ENCODE data around the gene USP12. TPM values are rescaled to one million over a fixed set of nuclear protein-coding genes. Genes with fewer than 3 reads are reported as not detected.

USP12 gene
- total RNA-seq, 2 donors from 2014 or later: 22.6 to 40.5 TPM

- no peaks in the 10 kb centered on the region for H3K36me3 ChIP-seq
- TF ChIP-seq CTCF (IDR thresholded peaks at IDR 0.05): no peak
- no peaks in the 10 kb centered on the region for H3K9me3 ChIP-seq
- H3K27me3 ChIP-seq (replicated peaks; ENCODE audit: insufficient read depth): no peaks in the 10 kb centered on the region
- H3K4me3 ChIP-seq: no peak overlapping the region
- ATAC-seq (ENCODE audit: insufficient number of reproducible peaks, low FRiP score, low read depth) (no peak), DNase-seq (ENCODE audit: low spot score) (no peak)
- no peaks in the 10 kb centered on the region for H3K4me1 ChIP-seq (ENCODE audit: control insufficient read depth in 1 of 2, low read depth in 2 of 2)
- no peak overlapping the region for H3K27ac ChIP-seq
Measured at GRCh38 chr13:27200413-27201070, 28.9 kb upstream of the USP12 start.

GRCh38 chr13:27199696-27200095 is 28.1 kb upstream of the USP12 start:
- H3K4me3 ChIP-seq: no peak overlapping the region
- no peak overlapping the region for H3K27ac ChIP-seq
- no peaks in the 10 kb centered on the region for H3K9me3 ChIP-seq
- DNase-seq (ENCODE audit: low spot score): no peak
- TF ChIP-seq CTCF (IDR thresholded peaks at IDR 0.05): no peak
- no peaks in the 10 kb centered on the region for H3K4me1 ChIP-seq (ENCODE audit: control insufficient read depth in 1 of 2, low read depth in 2 of 2)
- no peaks in the 10 kb centered on the region for H3K36me3 ChIP-seq
- ATAC-seq (ENCODE audit: insufficient number of reproducible peaks, low FRiP score, low read depth): no peak
- H3K27me3 ChIP-seq (replicated peaks; ENCODE audit: insufficient read depth): no peaks in the 10 kb centered on the region

GRCh38 chr13:27199211-27199610 is 27.6 kb upstream of the USP12 start:
- no peak overlapping the region for H3K4me3 ChIP-seq
- H3K9me3 ChIP-seq: no peaks in the 10 kb centered on the region
- TF ChIP-seq CTCF (IDR thresholded peaks at IDR 0.05): no peak
- ATAC-seq (ENCODE audit: insufficient number of reproducible peaks, low FRiP score, low read depth) (no peak), DNase-seq (ENCODE audit: low spot score) (no peak)
- no peaks in the 10 kb centered on the region for H3K4me1 ChIP-seq (ENCODE audit: control insufficient read depth in 1 of 2, low read depth in 2 of 2)
- no peaks in the 10 kb centered on the region for H3K36me3 ChIP-seq
- no peak overlapping the region for H3K27ac ChIP-seq
- no peaks in the 10 kb centered on the region for H3K27me3 ChIP-seq (replicated peaks; ENCODE audit: insufficient read depth)

GRCh38 chr13:27194895-27195764 is 23.5 kb upstream of the USP12 start:
- peak; percentile 63 for ATAC-seq (ENCODE audit: insufficient number of reproducible peaks, low FRiP score, low read depth)
- H3K4me3 ChIP-seq: no peak overlapping the region
- H3K27ac ChIP-seq: no peak overlapping the region
- TF ChIP-seq CTCF (IDR thresholded peaks at IDR 0.05): no peak
- H3K27me3 ChIP-seq (replicated peaks; ENCODE audit: insufficient read depth): no peaks in the 10 kb centered on the region
- DNase-seq (ENCODE audit: low spot score): no peak
- H3K9me3 ChIP-seq: no peaks in the 10 kb centered on the region
- no peaks in the 10 kb centered on the region for H3K36me3 ChIP-seq
- H3K4me1 ChIP-seq (ENCODE audit: control insufficient read depth in 1 of 2, low read depth in 2 of 2): no peaks in the 10 kb centered on the region

- Histone ChIP-seq H3K27ac (no peak overlapping the region), H3K9me3 (no peaks in the 10 kb centered on the region), H3K4me1 (ENCODE audit: control insufficient read depth in 1 of 2, low read depth in 2 of 2) (no peaks in the 10 kb centered on the region), H3K36me3 (no peaks in the 10 kb centered on the region), H3K4me3 (no peak overlapping the region), H3K27me3 (replicated peaks; ENCODE audit: insufficient read depth) (no peaks in the 10 kb centered on the region)
- ATAC-seq (ENCODE audit: insufficient number of reproducible peaks, low FRiP score, low read depth) (no peak), DNase-seq (ENCODE audit: low spot score) (no peak)
- no peak for TF ChIP-seq CTCF (IDR thresholded peaks at IDR 0.05)
Measured at GRCh38 chr13:27194209-27194608, 22.6 kb upstream of the USP12 start.
